Left ventricle myocardium inferior (tissue), 1 donor: ENCODE results near the gene PODN. TPM values are rescaled to one million over a fixed set of nuclear protein-coding genes. Genes with fewer than 3 reads are reported as not detected.

Experiments used
- DNase-seq: peaks from one replicate; pipeline ENCODE4 v3.0.0-alpha.2; 2020
- H3K27ac ChIP-seq: fragments of 200-600 bp; replicated peaks from 2 replicates; pipeline ENCODE4 v1.8.0; 2021
- H3K27me3 ChIP-seq: fragments of 200-600 bp; 2 replicates; pipeline ENCODE4 v1.8.0; 2021; ENCODE audit warnings: low read depth
- H3K36me3 ChIP-seq: fragments of 200-600 bp; 2 replicates; pipeline ENCODE4 v1.8.0; 2021
- H3K4me1 ChIP-seq: fragments of 200-600 bp; 2 replicates; pipeline ENCODE4 v1.8.0; 2021
- H3K4me3 ChIP-seq: fragments of 200-600 bp; 2 replicates; pipeline ENCODE4 v1.8.0; 2021; ENCODE audit warnings: mild to moderate bottlenecking, moderate library complexity
- H3K9me3 ChIP-seq: fragments of 200-600 bp; replicated peaks from 2 replicates; pipeline ENCODE4 v1.8.0; 2021
- CTCF ChIP-seq: fragments of 200-600 bp; IDR thresholded peaks from 2 replicates; pipeline ENCODE4 v1.8.0; 2021; ENCODE audit warnings: antibody characterized with exemption, mild to moderate bottlenecking, borderline replicate concordance
- intact Hi-C: fragments of 100-400 bp; cut with micrococcal nuclease; formaldehyde crosslinking; loops from one replicate; pipeline ENCODE4 v1.11.0; 2022
- total RNA-seq: library from RNA; stranded (reverse); fragmentation: NEBNext Ultra II Directional; extraction: Animal tissue kit (Norgen Biotek cat#: 25700); gene quantifications from one replicate; pipeline ENCODE4 v1.2.1, GENCODE V29; 2021
- donor health status: DM: no; HTN: yes; CAD: no; lungs with severe emphysema.

The PODN gene
- total RNA-seq, 1 donor from 2014 or later, result 22.9 TPM

- no peak for TF ChIP-seq CTCF
- Histone ChIP-seq H3K9me3 (peaks cover 8% of the 10 kb centered on the region), H3K27me3 (no peaks in the 10 kb centered on the region), H3K4me3 (no peak overlapping the region), H3K4me1 (no peaks in the 10 kb centered on the region), H3K36me3 (no peaks in the 10 kb centered on the region), H3K27ac (no peak overlapping the region)
- no peak for DNase-seq
- intact Hi-C loops, result no loop called here
These were observed 72.1 kb downstream of the PODN start for GRCh38 chr1:53134042-53134485.

Other genes starting within 250 kb of the PODN start
- not detected for gene ZYG11A, start 219.5 kb upstream of the PODN start, total RNA-seq
- 119 TPM for gene ECHDC2, start 140.5 kb upstream of the PODN start, total RNA-seq
- 130 TPM for gene SCP2, start 134.9 kb upstream of the PODN start, total RNA-seq
- gene SLC1A7, start 80.4 kb downstream of the PODN start, total RNA-seq, result 0.44 TPM
- gene CPT2, start 134.6 kb downstream of the PODN start, total RNA-seq, result 31.7 TPM
- 61.1 TPM for gene CZIB, start 158.4 kb downstream of the PODN start, total RNA-seq
- 29.5 TPM for gene MAGOH, start 176.3 kb downstream of the PODN start, total RNA-seq